GM19043 (cell line): ENCODE results near the gene RMI2.

Experiments
- ATAC-seq: cut with Tn5 transposase; IDR thresholded peaks from one replicate; pipeline ENCODE4 v1.9.1; 2021; ENCODE audit warnings: low read depth; ENCODE audit not compliant: unreplicated experiment

RMI2 gene

DNA sequence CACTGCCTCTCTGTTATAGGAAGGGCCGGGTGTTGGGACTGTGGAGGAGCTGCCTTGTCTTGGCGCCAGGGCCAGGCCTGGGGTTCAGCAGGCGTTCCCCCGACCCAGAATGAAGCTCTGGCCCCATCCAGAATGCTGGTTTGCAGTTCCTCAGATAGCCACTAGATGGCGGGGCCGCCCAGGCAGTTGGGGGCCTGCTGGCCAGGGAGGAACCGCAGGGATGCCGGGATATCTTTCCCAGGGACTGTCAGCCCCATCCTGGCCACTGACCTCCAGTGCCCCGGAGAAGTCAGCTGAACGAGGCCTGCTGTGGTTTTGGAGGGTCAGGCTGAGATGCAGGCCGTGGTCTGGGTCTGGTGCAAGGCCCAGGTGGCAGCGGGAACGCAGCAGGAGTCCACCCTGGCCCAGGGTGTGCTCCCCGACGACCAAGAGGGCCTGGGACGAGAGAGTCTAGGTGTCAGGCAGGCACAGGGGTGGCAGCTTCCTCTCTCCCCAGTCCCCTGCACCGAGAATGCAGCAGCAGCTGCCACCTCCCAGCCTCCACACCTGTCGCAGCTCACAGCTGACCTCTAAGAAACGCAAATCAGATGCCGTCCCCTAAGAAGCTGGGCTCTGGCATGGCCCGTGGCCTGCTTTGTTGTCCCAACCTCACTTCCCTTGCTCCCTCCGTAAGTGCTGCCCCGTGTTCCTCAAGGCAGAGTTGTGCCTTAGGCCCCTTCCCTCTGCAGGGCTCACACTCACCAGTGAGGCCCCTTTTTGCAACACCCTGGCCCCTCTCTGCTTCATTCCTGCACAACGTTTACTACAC, 51.2 kb downstream of the RMI2 start:
- ATAC-seq: no peak

DNA sequence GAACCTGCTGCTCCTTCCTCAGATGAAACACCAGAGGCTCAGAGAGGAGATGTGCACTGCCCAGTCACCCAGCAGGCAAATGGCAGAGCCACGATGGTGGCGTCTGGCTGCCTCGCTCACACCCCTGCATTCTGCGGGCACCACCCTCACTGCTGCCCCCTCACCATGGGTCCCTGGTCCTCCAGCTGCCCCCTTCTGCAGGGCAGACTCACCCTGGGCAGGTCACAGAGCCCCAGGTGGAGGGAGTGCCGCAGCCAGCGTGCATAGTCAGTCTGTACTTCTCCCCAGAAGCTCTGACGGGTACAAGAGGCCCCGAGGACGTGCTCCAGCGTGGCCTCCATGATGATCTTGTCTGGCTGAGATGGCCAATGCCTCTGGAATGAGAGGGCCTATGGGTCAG, 52.9 kb downstream of the RMI2 start:
- no peak for ATAC-seq

DNA sequence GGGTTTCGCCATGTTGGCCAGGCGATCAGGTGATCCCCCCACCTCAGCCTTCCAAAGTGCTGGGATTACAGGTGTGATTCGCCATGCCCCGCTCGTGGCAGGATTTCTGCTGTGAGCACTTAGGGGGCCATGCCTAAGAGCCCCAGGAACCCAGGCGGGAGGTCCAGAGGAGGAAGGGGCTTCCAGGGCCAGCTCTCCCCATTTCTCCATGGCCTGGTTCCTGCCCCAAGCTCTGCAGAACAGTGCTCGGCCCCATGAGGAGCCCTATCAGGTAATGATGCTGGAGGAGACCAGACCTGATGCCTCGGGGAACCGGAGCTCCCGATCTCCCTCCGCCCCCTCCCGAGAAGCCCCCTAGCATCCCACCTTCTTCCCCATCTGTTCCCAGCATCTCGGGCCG, 53.6 kb downstream of the RMI2 start:
- no peak for ATAC-seq

DNA sequence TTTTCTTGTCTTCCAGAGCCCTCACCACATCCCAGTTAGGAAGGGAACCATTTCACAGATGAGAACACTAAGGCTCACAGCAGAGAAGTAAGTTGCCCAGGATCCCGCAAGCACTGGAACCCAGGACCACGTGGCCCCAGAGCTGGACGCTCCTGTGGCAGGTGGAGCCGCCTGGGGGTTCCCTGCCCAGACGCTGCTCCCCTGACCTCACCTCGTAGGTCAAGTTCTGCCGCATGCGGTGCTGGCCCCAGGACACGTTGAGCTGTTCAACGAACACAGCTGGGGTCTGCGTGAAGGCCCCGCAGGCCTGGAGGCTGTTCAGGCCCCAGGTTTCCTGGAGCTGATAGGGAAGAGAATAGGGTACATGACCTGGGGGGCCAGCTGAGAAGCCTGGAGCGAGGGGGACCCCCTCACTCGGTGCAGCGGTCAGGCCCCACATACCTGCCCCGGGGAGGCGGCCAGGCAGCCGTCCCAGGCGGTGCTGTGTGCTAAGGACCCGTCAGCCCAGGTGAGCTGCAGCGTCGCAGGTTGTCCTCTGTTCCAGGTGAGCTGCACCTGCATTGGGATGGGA, 54.1 kb downstream of the RMI2 start:
- no peak for ATAC-seq

DNA sequence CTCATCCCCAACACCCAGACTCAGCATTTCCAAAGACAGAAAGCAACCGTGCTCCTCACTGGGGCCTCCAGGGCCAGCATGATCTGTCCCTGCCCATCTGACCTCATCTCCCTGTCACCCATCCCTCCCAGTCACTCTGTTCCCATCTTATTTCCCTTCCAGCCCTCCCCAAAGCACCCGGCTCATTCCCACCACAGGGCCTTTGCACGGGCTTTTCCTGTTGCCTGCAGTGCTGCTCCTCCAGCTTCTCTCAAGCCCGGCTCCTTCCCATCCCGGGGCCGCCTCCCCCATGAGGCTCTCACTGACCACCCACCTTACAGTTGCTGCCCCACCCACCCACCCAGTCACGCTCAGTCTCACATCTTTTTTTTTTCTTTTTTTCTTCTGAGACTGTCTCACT, 54.8 kb downstream of the RMI2 start:
- no peak for ATAC-seq
